ENCODE measurements around the gene MGAT5. TPM values are rescaled to one million over a fixed set of nuclear protein-coding genes. Genes with fewer than 3 reads are reported as not detected.

Gene MGAT5
- total RNA-seq, 6 donors from 2014 or later, result 25.3 to 65.5 (median 41.3) TPM

- Histone ChIP-seq H3K36me3 (no peaks in the 10 kb centered on the region), H3K9me3 (no peaks in the 10 kb centered on the region), H3K27ac (no peak overlapping the region), H3K4me3 (no peak overlapping the region), H3K4me1 (peaks cover 10 to 22% (median 16%) of the 10 kb centered on the region in 4 donors), H3K27me3 (no peaks in the 10 kb centered on the region)
- TF ChIP-seq EP300 (IDR thresholded peaks at IDR 0.05) (no peak), POLR2A (IDR thresholded peaks at IDR 0.05) (no peak), POLR2AphosphoS5 (IDR thresholded peaks at IDR 0.05) (no peak)
- TF ChIP-seq, protein P1, sequence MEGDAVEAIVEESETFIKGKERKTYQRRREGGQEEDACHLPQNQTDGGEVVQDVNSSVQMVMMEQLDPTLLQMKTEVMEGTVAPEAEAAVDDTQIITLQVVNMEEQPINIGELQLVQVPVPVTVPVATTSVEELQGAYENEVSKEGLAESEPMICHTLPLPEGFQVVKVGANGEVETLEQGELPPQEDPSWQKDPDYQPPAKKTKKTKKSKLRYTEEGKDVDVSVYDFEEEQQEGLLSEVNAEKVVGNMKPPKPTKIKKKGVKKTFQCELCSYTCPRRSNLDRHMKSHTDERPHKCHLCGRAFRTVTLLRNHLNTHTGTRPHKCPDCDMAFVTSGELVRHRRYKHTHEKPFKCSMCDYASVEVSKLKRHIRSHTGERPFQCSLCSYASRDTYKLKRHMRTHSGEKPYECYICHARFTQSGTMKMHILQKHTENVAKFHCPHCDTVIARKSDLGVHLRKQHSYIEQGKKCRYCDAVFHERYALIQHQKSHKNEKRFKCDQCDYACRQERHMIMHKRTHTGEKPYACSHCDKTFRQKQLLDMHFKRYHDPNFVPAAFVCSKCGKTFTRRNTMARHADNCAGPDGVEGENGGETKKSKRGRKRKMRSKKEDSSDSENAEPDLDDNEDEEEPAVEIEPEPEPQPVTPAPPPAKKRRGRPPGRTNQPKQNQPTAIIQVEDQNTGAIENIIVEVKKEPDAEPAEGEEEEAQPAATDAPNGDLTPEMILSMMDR (IDR thresholded peaks at IDR 0.05), result no peak
- 91 to 96% methylated on average over 1 of the region's 1 CpG for WGBS, 2 donors
- no peak for ATAC-seq (ENCODE audit: low FRiP score in 2 of 2)
- no peak for DNase-seq
Observed at GRCh38 chr2:134299334-134299733, 45.5 kb downstream of the MGAT5 start.

- no peaks in the 10 kb centered on the region for H3K36me3 ChIP-seq
- DNase-seq (no peak), ATAC-seq (ENCODE audit: low FRiP score in 2 of 2) (no peak)
- no peak overlapping the region for H3K27ac ChIP-seq
- no peak overlapping the region for H3K4me3 ChIP-seq
- 50 to 65% methylated on average over 1 of the region's 1 CpG for WGBS, 2 donors
- no peaks in the 10 kb centered on the region for H3K27me3 ChIP-seq
- no peaks in the 10 kb centered on the region for H3K9me3 ChIP-seq
- H3K4me1 ChIP-seq, result peaks cover 5 to 15% (median 9%) of the 10 kb centered on the region in 4 donors
- TF ChIP-seq POLR2A (IDR thresholded peaks at IDR 0.05), result no peak
- TF ChIP-seq POLR2AphosphoS5 (IDR thresholded peaks at IDR 0.05), result no peak
- no peak for TF ChIP-seq EP300 (IDR thresholded peaks at IDR 0.05)
- TF ChIP-seq, protein P1 (IDR thresholded peaks at IDR 0.05), result no peak
Observed at GRCh38 chr2:134300585-134300984, 46.7 kb downstream of the MGAT5 start.

DNA sequence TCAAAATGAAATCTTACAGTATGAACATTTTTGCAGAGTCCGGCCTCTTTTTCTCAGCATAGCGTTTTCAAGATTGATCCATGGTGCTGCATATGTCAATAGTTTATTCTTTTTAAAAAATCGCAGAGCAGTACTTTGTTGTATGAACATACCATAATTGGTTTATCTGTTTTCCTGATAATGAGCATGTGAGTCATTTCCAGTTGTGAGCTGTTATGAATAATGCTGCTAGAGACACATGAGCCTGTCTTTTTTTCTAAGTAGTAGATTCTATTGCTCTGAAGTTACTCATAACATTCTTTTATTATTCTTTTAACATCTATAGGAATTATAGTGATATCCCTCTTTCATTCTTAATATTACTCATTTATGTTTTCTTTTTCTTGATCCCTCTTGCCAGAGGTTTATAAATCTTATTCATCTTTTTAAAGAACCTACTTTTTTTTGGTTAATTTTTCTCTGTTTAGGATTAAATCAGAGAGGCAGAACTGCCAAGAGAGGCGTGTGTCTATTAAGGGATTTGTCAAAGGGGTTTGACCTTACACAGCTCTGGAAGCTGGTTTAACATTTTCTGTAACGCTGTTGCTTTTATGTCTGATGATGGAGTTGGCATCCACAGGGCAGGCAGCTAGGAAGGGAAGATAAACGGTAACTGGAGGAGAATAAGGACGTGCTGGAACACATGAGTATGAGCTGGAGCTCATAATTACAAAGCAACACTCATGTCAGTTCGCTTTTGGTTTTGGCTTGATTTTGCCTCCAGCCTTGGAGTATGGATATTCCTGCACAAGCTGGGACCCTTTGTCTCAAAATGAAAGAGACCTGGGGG, 47.4 kb downstream of the MGAT5 start:
- Histone ChIP-seq H3K36me3 (no peaks in the 10 kb centered on the region), H3K4me3 (no peak overlapping the region), H3K27me3 (no peaks in the 10 kb centered on the region), H3K9me3 (no peaks in the 10 kb centered on the region), H3K27ac (no peak overlapping the region), H3K4me1 (peaks cover 0 to 13% (median 5%) of the 10 kb centered on the region in 4 donors)
- WGBS, 2 donors, result 65 to 71% methylated on average over 8 of the region's 8 CpGs
- ATAC-seq (ENCODE audit: low FRiP score in 2 of 2) (peak in 1 of 2 donors; percentile 49), DNase-seq (no peak)
- TF ChIP-seq, protein P1 (IDR thresholded peaks at IDR 0.05), result no peak
- no peak for TF ChIP-seq EP300 (IDR thresholded peaks at IDR 0.05)
- no peak for TF ChIP-seq POLR2A (IDR thresholded peaks at IDR 0.05)
- no peak for TF ChIP-seq POLR2AphosphoS5 (IDR thresholded peaks at IDR 0.05)

- no peaks in the 10 kb centered on the region for H3K9me3 ChIP-seq
- H3K27me3 ChIP-seq, result no peaks in the 10 kb centered on the region
- no peaks in the 10 kb centered on the region for H3K36me3 ChIP-seq
- no peak for TF ChIP-seq POLR2A (IDR thresholded peaks at IDR 0.05)
- ATAC-seq (ENCODE audit: low FRiP score in 2 of 2) (no peak), DNase-seq (no peak)
- no peak overlapping the region for H3K4me3 ChIP-seq
- H3K4me1 ChIP-seq, result peaks cover 0 to 13% (median 8%) of the 10 kb centered on the region in 4 donors
- 64 to 65% methylated on average over 2 of the region's 2 CpGs for WGBS, 2 donors
- no peak overlapping the region for H3K27ac ChIP-seq
Observed at GRCh38 chr2:134301928-134302260, 48.0 kb downstream of the MGAT5 start.

DNA sequence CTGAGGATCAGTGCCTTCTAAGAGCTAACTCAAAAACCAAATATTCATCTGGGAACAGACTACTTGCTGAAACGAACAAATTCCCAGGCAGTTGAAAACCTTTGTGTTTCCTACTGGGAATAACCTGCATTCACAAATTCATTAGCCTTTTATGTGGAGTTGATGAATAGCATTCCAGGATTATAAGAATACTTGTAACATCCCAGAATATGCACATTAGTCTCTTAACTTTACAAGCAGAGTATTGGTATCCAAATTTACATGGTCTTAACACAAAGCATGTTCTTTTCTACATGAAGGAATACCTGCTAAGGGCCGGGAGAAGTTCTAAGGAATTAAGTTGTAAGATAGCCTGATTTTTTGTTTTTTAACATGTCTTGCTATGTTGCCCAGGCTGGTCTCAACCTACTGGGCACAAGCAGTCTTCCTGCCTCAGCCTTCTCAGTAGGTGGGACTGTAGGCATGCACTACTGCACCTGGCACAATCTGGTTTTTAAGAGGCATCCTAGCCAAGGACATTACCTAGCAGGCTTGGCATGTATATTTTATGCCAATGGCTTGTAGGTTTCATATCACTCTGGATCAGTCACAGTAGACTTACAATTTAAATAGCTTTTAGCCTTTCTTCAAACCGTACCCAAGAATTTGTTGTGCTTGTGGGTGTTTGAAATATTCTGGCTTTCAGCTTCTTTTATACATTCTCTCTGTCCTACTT, 50.7 kb downstream of the MGAT5 start:
- H3K4me1 ChIP-seq, result peaks cover 0 to 18% (median 8%) of the 10 kb centered on the region in 4 donors
- H3K4me3 ChIP-seq, result no peak overlapping the region
- no peak for ATAC-seq (ENCODE audit: low FRiP score in 2 of 2)
- DNase-seq, result no peak
- no peaks in the 10 kb centered on the region for H3K9me3 ChIP-seq
- H3K27ac ChIP-seq, result no peak overlapping the region
- WGBS, 2 donors, result 69 to 83% methylated on average over 3 of the region's 3 CpGs
- no peaks in the 10 kb centered on the region for H3K27me3 ChIP-seq
- H3K36me3 ChIP-seq, result no peaks in the 10 kb centered on the region
- TF ChIP-seq EP300 (IDR thresholded peaks at IDR 0.05) (no peak), POLR2AphosphoS5 (IDR thresholded peaks at IDR 0.05) (no peak), POLR2A (IDR thresholded peaks at IDR 0.05) (no peak)
- TF ChIP-seq, protein P1 (IDR thresholded peaks at IDR 0.05), result no peak
